HG02884 (cell line): ENCODE data around the gene F8A3.
A peak's percentile ranks its signal among the peaks of the same experiment; 100 is the strongest.
"Not testable (repeated sequence)": the region's sequence is repeated elsewhere in the genome, so short reads cannot be mapped to it uniquely, and the experiment has no call there.

Experiments
- ATAC-seq: cut with Tn5 transposase; IDR thresholded peaks from one replicate; pipeline ENCODE4 v1.9.1; 2021; ENCODE audit warnings: mild to moderate bottlenecking, moderate library complexity; ENCODE audit not compliant: unreplicated experiment

Gene F8A3

GRCh38 chrX:155458471-155458870 is at the start of gene F8A3:
TSS of gene F8A3 (minus strand) at chrX:155458620. CDS start at chrX:155458600, 20 bp downstream.
- ATAC-seq = peak; percentile 74

GRCh38 chrX:155505296-155505695 is 46.9 kb upstream of the F8A3 start:
- ATAC-seq = no peak

GRCh38 chrX:155495134-155495533 is 36.7 kb upstream of the F8A3 start:
- not testable (repeated sequence) for ATAC-seq

- not testable (repeated sequence) for ATAC-seq
Observed at GRCh38 chrX:155491421-155491820, 33.0 kb upstream of the F8A3 start.

GRCh38 chrX:155477136-155477535 is 18.7 kb upstream of the F8A3 start:
- ATAC-seq = not testable (repeated sequence)

- ATAC-seq = peak; percentile 73
Observed at GRCh38 chrX:155466269-155466938, 8.0 kb upstream of the F8A3 start.

GRCh38 chrX:155460501-155460900 is 2.1 kb upstream of the F8A3 start:
- ATAC-seq = not testable (repeated sequence)

GRCh38 chrX:155457761-155458447 is 516 bp downstream of the F8A3 start:
- ATAC-seq = peak; percentile 51

GRCh38 chrX:155441097-155441496 is 17.3 kb downstream of the F8A3 start:
- no peak for ATAC-seq

GRCh38 chrX:155435744-155436112 is 22.7 kb downstream of the F8A3 start:
- ATAC-seq = no peak

GRCh38 chrX:155434906-155435743 is 23.3 kb downstream of the F8A3 start:
- no peak for ATAC-seq

GRCh38 chrX:155417769-155418168 is 40.7 kb downstream of the F8A3 start:
- no peak for ATAC-seq
